Retinal pigment epithelial cell (primary cell): ENCODE data around the gene RNF115.
A peak's percentile ranks its signal among the peaks of the same experiment; 100 is the strongest.
"Not testable (repeated sequence)": the region's sequence is repeated elsewhere in the genome, so short reads cannot be mapped to it uniquely, and the experiment has no call there.

Source experiments
- DNase-seq: peaks from one replicate; pipeline ENCODE4 v3.0.0-alpha.2; 2010; ENCODE audit warnings: low read depth
- H3K4me3 ChIP-seq: 2 replicates; pipeline ENCODE4 v1.5.1; 2011; ENCODE audit warnings: mild to moderate bottlenecking, low read length, control low read depth, moderate library complexity
- TF ChIP-seq, protein P1 (sequence below): conservative IDR thresholded peaks from 2 replicates; pipeline ENCODE4 v1.5.1; 2011; ENCODE audit warnings: low read depth, low read length, control low read depth, inconsistent platforms

RNF115 gene

GRCh38 chr1:145804235-145805045 is 19.5 kb downstream of the RNF115 start:
- TF ChIP-seq, protein P1, sequence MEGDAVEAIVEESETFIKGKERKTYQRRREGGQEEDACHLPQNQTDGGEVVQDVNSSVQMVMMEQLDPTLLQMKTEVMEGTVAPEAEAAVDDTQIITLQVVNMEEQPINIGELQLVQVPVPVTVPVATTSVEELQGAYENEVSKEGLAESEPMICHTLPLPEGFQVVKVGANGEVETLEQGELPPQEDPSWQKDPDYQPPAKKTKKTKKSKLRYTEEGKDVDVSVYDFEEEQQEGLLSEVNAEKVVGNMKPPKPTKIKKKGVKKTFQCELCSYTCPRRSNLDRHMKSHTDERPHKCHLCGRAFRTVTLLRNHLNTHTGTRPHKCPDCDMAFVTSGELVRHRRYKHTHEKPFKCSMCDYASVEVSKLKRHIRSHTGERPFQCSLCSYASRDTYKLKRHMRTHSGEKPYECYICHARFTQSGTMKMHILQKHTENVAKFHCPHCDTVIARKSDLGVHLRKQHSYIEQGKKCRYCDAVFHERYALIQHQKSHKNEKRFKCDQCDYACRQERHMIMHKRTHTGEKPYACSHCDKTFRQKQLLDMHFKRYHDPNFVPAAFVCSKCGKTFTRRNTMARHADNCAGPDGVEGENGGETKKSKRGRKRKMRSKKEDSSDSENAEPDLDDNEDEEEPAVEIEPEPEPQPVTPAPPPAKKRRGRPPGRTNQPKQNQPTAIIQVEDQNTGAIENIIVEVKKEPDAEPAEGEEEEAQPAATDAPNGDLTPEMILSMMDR: no peak
- no peak overlapping the region for H3K4me3 ChIP-seq
- DNase-seq: peak; percentile 8

GRCh38 chr1:145799806-145800205 is 24.1 kb downstream of the RNF115 start:
- TF ChIP-seq, protein P1: no peak
- no peak for DNase-seq
- no peak overlapping the region for H3K4me3 ChIP-seq

DNA sequence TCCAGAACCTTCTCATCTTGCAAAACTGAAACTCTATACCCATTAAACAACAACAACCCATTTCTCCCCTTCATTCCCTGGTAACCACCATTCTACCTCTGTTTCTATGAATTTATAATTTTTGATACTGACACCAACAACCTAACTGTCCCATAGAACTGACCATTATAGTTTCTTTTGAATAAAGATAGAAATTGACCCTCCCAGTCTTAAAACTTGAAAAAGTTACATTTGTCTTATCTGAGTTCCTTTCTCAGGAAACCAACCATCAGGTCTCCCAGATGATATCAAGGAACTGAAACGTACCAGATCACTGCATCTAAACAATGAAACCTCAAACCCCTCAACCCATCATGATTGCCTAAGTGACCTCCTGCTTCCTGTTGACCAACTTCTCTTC is 27.1 kb downstream of the RNF115 start:
- TF ChIP-seq, protein P1: no peak
- no peak for DNase-seq
- no peak overlapping the region for H3K4me3 ChIP-seq

GRCh38 chr1:145795257-145795881 is 28.5 kb downstream of the RNF115 start:
- DNase-seq: no peak
- TF ChIP-seq, protein P1: no peak
- H3K4me3 ChIP-seq: no peak overlapping the region

DNA sequence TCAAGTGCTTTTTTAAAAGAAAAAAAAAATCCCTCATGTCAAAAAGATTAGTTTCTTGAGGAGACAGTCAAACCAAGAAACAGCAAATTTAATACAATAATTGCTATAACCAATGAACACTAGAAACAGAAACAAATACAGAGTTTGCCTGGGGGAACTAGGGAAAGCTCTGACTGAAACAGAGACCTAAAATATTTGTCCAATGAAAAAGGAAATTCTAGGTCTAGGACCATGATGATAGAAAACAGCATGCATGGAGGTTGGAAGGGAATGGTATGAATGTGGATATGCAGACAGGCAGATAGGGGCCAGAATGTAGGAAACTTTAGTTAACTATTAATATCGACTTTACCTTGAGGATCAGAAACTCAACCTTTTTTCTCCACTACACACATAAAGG is 31.4 kb downstream of the RNF115 start:
- no peak for DNase-seq
- no peak overlapping the region for H3K4me3 ChIP-seq
- TF ChIP-seq, protein P1: no peak

GRCh38 chr1:145791860-145792259 is 32.0 kb downstream of the RNF115 start:
- not testable (repeated sequence) for DNase-seq, H3K4me3 ChIP-seq

- no peak for DNase-seq
- TF ChIP-seq, protein P1: no peak
- no peak overlapping the region for H3K4me3 ChIP-seq
Measured at GRCh38 chr1:145788580-145788979, 35.3 kb downstream of the RNF115 start.
